B cell (primary cell): ENCODE data around the gene TNPO1. TPM values are rescaled to one million over a fixed set of nuclear protein-coding genes. Genes with fewer than 3 reads are reported as not detected.

ENCODE experiments used
- ATAC-seq: fragments of 200-7000 bp; cut with Tn5 transposase; one replicate; pipeline ENCODE4 v1.10.0; 2021; ENCODE audit warnings: low read depth, mild to moderate bottlenecking, moderate number of reproducible peaks, moderate library complexity
- CTCF ChIA-PET: fragments of 350-600 bp; sonication (Branson Sonifier 250); formaldehyde crosslinking; loops from one replicate; lab custom pipeline; 2021; ENCODE audit warnings: antibody characterized with exemption, inconsistent platforms; lab: Charles Lee
- POLR2A ChIA-PET: fragments of 350-600 bp; sonication (Branson Sonifier 250); formaldehyde crosslinking; loops from one replicate; lab custom pipeline; 2021; ENCODE audit warnings: antibody characterized with exemption; lab: Charles Lee
- DNase-seq: peaks from one replicate; pipeline ENCODE4 v3.0.0; 2013
- H2AFZ ChIP-seq: 2 replicates; pipeline ENCODE4 v1.6.1; 2012; ENCODE audit warnings: mild to moderate bottlenecking, low read depth, low read length; ENCODE audit not compliant: insufficient read depth, poor library complexity, severe bottlenecking
- H3K27ac ChIP-seq, 2 donors: 1 replicate in 1 of 2; 2 replicates in 1 of 2; pipeline ENCODE4 v1.5.1; 2012 to 2013; ENCODE audit warnings: low read length in 2 of 2, mild to moderate bottlenecking in 2 of 2, moderate library complexity in 1 of 2
- H3K27me3 ChIP-seq, 4 experiments: fragments of 200-600 bp in 1 of 4; sonication (generic) in 1 of 4; replicated peaks in 1 of 4; 1 replicate in 2 of 4; 2 replicates in 2 of 4; pipeline versions ENCODE4 v1.6.1 to v1.7.0; 2013 to 2016; ENCODE audit warnings: low read length in 3 of 4, mild to moderate bottlenecking in 2 of 4, mixed read lengths in 1 of 4, moderate library complexity in 1 of 4; ENCODE audit not compliant: insufficient read depth in 4 of 4, control insufficient read depth in 3 of 4; ENCODE audit errors: control extremely low read depth in 1 of 4
- H3K36me3 ChIP-seq, 2 experiments: replicated peaks in 1 of 2; 1 replicate in 1 of 2; 2 replicates in 1 of 2; pipeline versions ENCODE4 v1.6.1 to v1.7.1; 2013; ENCODE audit warnings: low read length in 1 of 2; ENCODE audit not compliant: insufficient read depth in 2 of 2, control insufficient read depth in 1 of 2; ENCODE audit errors: control extremely low read depth in 1 of 2, extremely low read depth in 1 of 2
- H3K4me1 ChIP-seq, 2 donors: fragments of 200-600 bp in 1 of 2; sonication (generic) in 1 of 2; 1 replicate in 1 of 2; 2 replicates in 1 of 2; pipeline versions ENCODE4 v1.5.1 to v1.6.1; 2013 to 2017; ENCODE audit warnings: low read length in 2 of 2; ENCODE audit not compliant: control insufficient read depth in 2 of 2, insufficient read depth in 2 of 2
- H3K4me2 ChIP-seq: replicated peaks from 2 replicates; pipeline ENCODE3; 2012; ENCODE audit warnings: mild to moderate bottlenecking, low read depth, low read length; ENCODE audit not compliant: poor library complexity, severe bottlenecking
- H3K4me3 ChIP-seq, 5 experiments: fragments of 200-600 bp in 1 of 5; sonication (generic) in 1 of 5; 1 replicate in 3 of 5; 2 replicates in 2 of 5; pipeline versions ENCODE4 v1.5.1 to v1.7.0; 2011 to 2016; ENCODE audit warnings: low read length in 4 of 5, mild to moderate bottlenecking in 4 of 5, low read depth in 2 of 5, control low read depth in 1 of 5, moderate library complexity in 1 of 5; ENCODE audit not compliant: insufficient read depth in 1 of 5; ENCODE audit errors: control extremely low read depth in 1 of 5, extremely low read depth in 1 of 5
- H3K79me2 ChIP-seq: fragments of 200-600 bp; sonication (generic); one replicate; pipeline ENCODE4 v1.6.0; 2016; ENCODE audit warnings: low read length; ENCODE audit not compliant: control insufficient read depth, insufficient read depth
- H3K9ac ChIP-seq: fragments of 200-600 bp; sonication (generic); 2 replicates; pipeline ENCODE4 v1.6.1; 2017; ENCODE audit warnings: mild to moderate bottlenecking, low read length, moderate library complexity
- H3K9me3 ChIP-seq, 3 donors: one replicate each; pipeline versions ENCODE4 v1.6.1 to v1.7.1; 2013; ENCODE audit warnings: low read length in 2 of 3; ENCODE audit not compliant: control insufficient read depth in 2 of 3, insufficient read depth in 1 of 3; ENCODE audit errors: control extremely low read depth in 1 of 3
- H4K20me1 ChIP-seq: 2 replicates; pipeline ENCODE4 v1.6.0; 2012; ENCODE audit warnings: mild to moderate bottlenecking, low read length; ENCODE audit not compliant: insufficient read depth, control insufficient read depth, poor library complexity, severe bottlenecking
- H3K27ac Mint-ChIP-seq: one replicate; pipeline ENCODE4 v1.8.0; 2021; ENCODE audit warnings: mixed read lengths
- H3K27me3 Mint-ChIP-seq: one replicate; pipeline ENCODE4 v1.8.0; 2021; ENCODE audit warnings: mixed read lengths
- H3K4me1 Mint-ChIP-seq: one replicate; pipeline ENCODE4 v1.8.0; 2021; ENCODE audit warnings: mixed read lengths
- H3K4me3 Mint-ChIP-seq: one replicate; pipeline ENCODE4 v1.8.0; 2021; ENCODE audit warnings: mixed read lengths
- H3K9me3 Mint-ChIP-seq: one replicate; pipeline ENCODE4 v1.8.0; 2022; ENCODE audit warnings: mixed read lengths; ENCODE audit not compliant: insufficient read depth
- EZH2 ChIP-seq: IDR thresholded peaks from 2 replicates; pipeline ENCODE4 v1.6.1; 2012; ENCODE audit warnings: borderline replicate concordance, low read depth, mild to moderate bottlenecking, moderate library complexity, low read length; ENCODE audit not compliant: insufficient read depth, poor library complexity, severe bottlenecking
- WGBS: methylation state at CpG from one replicate; pipeline ENCODE4 v1.1.5; 2013; ENCODE audit warnings: missing lambda C conversion rate; ENCODE audit not compliant: insufficient coverage; 5-methylcytosine and 5-hydroxymethylcytosine counted together
- intact Hi-C: fragments of 100-400 bp; cut with micrococcal nuclease; formaldehyde crosslinking; loops from one replicate; pipeline ENCODE4 v1.10.0; 2022
- polyA plus RNA-seq: library from polyadenylated mRNA; depleted of rRNA; stranded (reverse); fragments of >200 nt; gene quantifications from 2 replicates; pipeline ENCODE4 v1.2.3, GENCODE V29; 2012
- total RNA-seq, 2 donors: library from RNA; stranded (reverse); fragments of 120-200 nt in 1 of 2; gene quantifications; 1 replicate in 1 of 2; 2 replicates in 1 of 2; pipeline versions ENCODE4 v1.2.3 to v1.2.4, GENCODE V29; 2013 to 2022
- TF ChIP-seq, protein P1 (sequence below): fragments of 200-600 bp; IDR thresholded peaks from one replicate; pipeline ENCODE4 v1.8.0; 2022; ENCODE audit warnings: antibody characterized with exemption, mild to moderate bottlenecking

The TNPO1 gene
- total and polyA plus RNA-seq, 2 donors (not counting 1 experiment from before 2014, with no cell fraction given): 6.4 to 102 TPM

DNA sequence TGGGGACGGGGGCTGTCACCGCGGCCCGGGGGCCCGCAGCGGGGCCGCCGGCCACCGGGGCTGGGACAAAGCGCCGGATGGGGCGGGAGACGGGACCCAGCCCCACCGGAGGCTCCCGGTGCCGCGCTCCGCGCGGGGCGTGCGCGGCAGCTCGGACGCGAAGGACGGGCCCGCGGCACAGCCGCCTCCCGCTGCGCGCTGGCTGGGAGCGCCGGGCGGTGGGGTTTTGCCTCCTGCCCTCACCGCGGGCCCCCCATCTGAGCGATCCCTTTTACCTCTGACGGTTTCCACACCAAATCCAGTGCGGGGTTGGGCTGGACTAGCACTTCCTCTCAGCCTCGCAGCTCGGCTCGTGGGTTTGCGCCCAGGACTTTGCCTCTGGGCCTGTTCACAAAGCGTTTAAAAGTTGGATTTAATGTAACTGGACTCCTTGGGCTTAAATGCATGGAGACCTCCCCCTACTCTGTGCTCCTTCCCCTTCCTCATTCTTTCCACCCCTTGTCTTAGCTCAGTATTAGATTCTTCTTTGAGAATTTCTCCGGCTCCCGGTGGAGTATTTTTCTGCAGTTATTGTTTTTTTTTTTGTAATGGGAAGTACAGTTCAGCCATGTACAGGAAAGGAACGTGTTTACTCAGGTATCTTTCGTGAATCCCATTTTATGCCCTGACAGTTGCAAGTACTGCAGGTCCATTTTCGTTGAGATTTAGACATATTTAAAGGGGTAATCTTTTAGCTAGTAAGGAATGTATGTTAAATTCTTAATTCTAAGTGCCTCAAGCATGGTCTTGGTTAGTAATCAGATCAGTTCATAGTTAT is 140.1 kb downstream of the TNPO1 start:
- H3K4me2 ChIP-seq: peak overlapping the region; percentile 83
- peak overlapping the region; percentile 79 for H3K9ac ChIP-seq
- ChIA-PET CTCF (interaction anchor here (1.0 to 1.3 kb wide), 4 partner anchors 30 to 591 kb away, joined by 3 to 4 read pairs (median 3); no protein-coding TSS in a partner anchor), POLR2A (no interaction called here)
- Mint-ChIP-seq H3K4me3 (peak overlapping the region; percentile 98), H3K9me3 (no peaks in the 10 kb centered on the region), H3K27ac (peak overlapping the region; percentile 57), H3K4me1 (peaks cover 19% of the 10 kb centered on the region), H3K27me3 (peaks cover 43% of the 10 kb centered on the region)
- H3K27me3 ChIP-seq: peaks cover 0 to 28% (median 8%) of the 10 kb centered on the region in 4 experiments
- H3K27ac ChIP-seq: peak overlapping the region in 1 of 2 donors; percentile 68
- H4K20me1 ChIP-seq: no peaks in the 10 kb centered on the region
- intact Hi-C loops: loop anchor here (5.0 to 10.0 kb wide), 3 partner anchors 49 to 578 kb away; partner anchors contain the start of gene FOXD1
- H3K79me2 ChIP-seq: no peaks in the 10 kb centered on the region
- H3K4me1 ChIP-seq: peaks cover 11% of the 10 kb centered on the region in 2 donors
- H3K9me3 ChIP-seq: peaks cover 0 to 1% (median 0%) of the 10 kb centered on the region in 3 donors
- peak overlapping the region; percentile 95 for H2AFZ ChIP-seq
- 1% methylated on average over 45 of the region's 51 CpGs for WGBS
- DNase-seq (no peak), ATAC-seq (peak; percentile 36)
- no peak for TF ChIP-seq EZH2
- TF ChIP-seq, protein P1, sequence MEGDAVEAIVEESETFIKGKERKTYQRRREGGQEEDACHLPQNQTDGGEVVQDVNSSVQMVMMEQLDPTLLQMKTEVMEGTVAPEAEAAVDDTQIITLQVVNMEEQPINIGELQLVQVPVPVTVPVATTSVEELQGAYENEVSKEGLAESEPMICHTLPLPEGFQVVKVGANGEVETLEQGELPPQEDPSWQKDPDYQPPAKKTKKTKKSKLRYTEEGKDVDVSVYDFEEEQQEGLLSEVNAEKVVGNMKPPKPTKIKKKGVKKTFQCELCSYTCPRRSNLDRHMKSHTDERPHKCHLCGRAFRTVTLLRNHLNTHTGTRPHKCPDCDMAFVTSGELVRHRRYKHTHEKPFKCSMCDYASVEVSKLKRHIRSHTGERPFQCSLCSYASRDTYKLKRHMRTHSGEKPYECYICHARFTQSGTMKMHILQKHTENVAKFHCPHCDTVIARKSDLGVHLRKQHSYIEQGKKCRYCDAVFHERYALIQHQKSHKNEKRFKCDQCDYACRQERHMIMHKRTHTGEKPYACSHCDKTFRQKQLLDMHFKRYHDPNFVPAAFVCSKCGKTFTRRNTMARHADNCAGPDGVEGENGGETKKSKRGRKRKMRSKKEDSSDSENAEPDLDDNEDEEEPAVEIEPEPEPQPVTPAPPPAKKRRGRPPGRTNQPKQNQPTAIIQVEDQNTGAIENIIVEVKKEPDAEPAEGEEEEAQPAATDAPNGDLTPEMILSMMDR: no peak
- H3K4me3 ChIP-seq: peak overlapping the region; percentile 71 to 89 (median 76)
- no peaks in the 10 kb centered on the region for H3K36me3 ChIP-seq

DNA sequence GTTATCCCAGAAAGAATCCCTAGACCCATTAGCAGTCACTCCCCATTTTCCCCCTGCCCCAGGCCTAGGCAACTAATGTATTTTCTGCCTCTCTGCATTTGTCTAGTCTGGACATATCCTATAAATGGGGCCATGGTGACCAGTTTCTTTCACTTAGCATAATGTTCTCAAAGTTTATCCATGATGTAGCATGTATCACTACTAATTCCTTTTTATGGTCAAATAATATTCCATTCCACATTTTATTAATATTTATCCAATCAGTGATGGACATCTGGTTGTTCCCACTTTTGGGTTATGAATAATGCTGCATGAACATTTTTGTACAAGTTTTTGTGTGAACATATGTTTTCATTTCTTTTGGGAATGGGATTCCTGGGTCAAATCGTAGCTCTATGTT is 140.9 kb downstream of the TNPO1 start:
- Histone ChIP-seq H2AFZ (no peak overlapping the region), H3K36me3 (no peaks in the 10 kb centered on the region), H3K79me2 (no peaks in the 10 kb centered on the region), H3K27me3 (peaks cover 0 to 28% (median 7%) of the 10 kb centered on the region in 4 experiments), H3K9ac (no peak overlapping the region), H3K4me3 (no peak overlapping the region), H3K4me2 (no peak overlapping the region), H3K27ac (no peak overlapping the region), H3K4me1 (peaks cover 11% of the 10 kb centered on the region in 2 donors), H3K9me3 (peaks cover 0 to 1% (median 0%) of the 10 kb centered on the region in 3 donors), H4K20me1 (no peaks in the 10 kb centered on the region)
- Mint-ChIP-seq H3K4me3 (peak overlapping the region; percentile 86), H3K27ac (no peak overlapping the region), H3K27me3 (peaks cover 40% of the 10 kb centered on the region), H3K9me3 (no peaks in the 10 kb centered on the region), H3K4me1 (peaks cover 19% of the 10 kb centered on the region)
- ChIA-PET POLR2A (no interaction called here), CTCF (interaction anchor here (0.7 to 1.2 kb wide), 2 partner anchors 492 to 591 kb away, joined by 4 read pairs; no protein-coding TSS in a partner anchor)
- DNase-seq (no peak), ATAC-seq (no peak)
- no peak for TF ChIP-seq EZH2
- TF ChIP-seq, protein P1: no peak
- no CpG with 5 or more reads among the region's 1 CpG for WGBS
- intact Hi-C loops: loop anchor here (5.0 to 10.0 kb wide), 3 partner anchors 50 to 577 kb away; partner anchors contain the start of gene FOXD1
